ENCODE measurements around the gene DPF1. TPM values are rescaled to one million over a fixed set of nuclear protein-coding genes. Genes with fewer than 3 reads are reported as not detected.

Gene DPF1
- polyA plus RNA-seq, 1 donor (not counting 4 experiments of a cell fraction or from before 2014, with no cell fraction given), result 1.5 TPM

- Histone ChIP-seq H3K9ac (ENCODE audit: control insufficient read depth, extremely low read depth, insufficient read depth, low read length) (no peak overlapping the region), H3K4me3 (ENCODE audit: control insufficient read depth in 2 of 3, extremely low read depth in 1 of 3, insufficient read depth in 2 of 3, low read depth in 1 of 3, low read length in 3 of 3) (no peak overlapping the region), H3K4me1 (ENCODE audit: control insufficient read depth, extremely low read depth, insufficient read depth, low read length) (no peaks in the 10 kb centered on the region), H3K9me1 (ENCODE audit: control insufficient read depth, extremely low read depth, insufficient read depth, low read length) (no peaks in the 10 kb centered on the region), H3K79me2 (ENCODE audit: control insufficient read depth, insufficient read depth, low read length) (no peaks in the 10 kb centered on the region), H3K9me3 (ENCODE audit: control insufficient read depth, low read depth, low read length) (no peaks in the 10 kb centered on the region), H3K27me3 (ENCODE audit: control insufficient read depth, extremely low read depth, insufficient read depth, low read length) (no peaks in the 10 kb centered on the region), H2AFZ (ENCODE audit: control insufficient read depth, low read length) (no peak overlapping the region), H3K36me3 (ENCODE audit: control insufficient read depth in 2 of 2, extremely low read depth in 1 of 2, insufficient read depth in 2 of 2, low read length in 2 of 2) (no peaks in the 10 kb centered on the region), H3K27ac (ENCODE audit: control insufficient read depth, insufficient read depth, low read length) (no peak overlapping the region), H3K4me2 (ENCODE audit: control insufficient read depth, extremely low read depth, insufficient read depth, low read depth, low read length) (no peak overlapping the region), H4K20me1 (ENCODE audit: control insufficient read depth, extremely low read depth, insufficient read depth, low read length) (no peaks in the 10 kb centered on the region)
- FAIRE-seq (no peak), DNase-seq (ENCODE audit: low read depth, low spot score) (no peak)
- dilution Hi-C loops (cut with MboI; ENCODE audit: extremely low pct_ligation_motif_present, low sequenced_read_pairs), result no loop called here
- TF ChIP-seq EZH2 (IDR thresholded peaks at IDR 0.05; ENCODE audit: low read length), result no peak
- TF ChIP-seq CTCF (optimal IDR thresholded peaks at IDR 0.05 in 1 of 3, IDR thresholded peaks at IDR 0.05 in 1 of 3, conservative IDR thresholded peaks at IDR 0.05 in 1 of 3; ENCODE audit: extremely low read depth in 1 of 3, insufficient read depth in 2 of 3, low read length in 3 of 3), result no peak
Observed at GRCh38 chr19:38239816-38240215, 15.8 kb upstream of the DPF1 start.

GRCh38 chr19:38234615-38235014 lies 10.6 kb upstream of the DPF1 start:
- dilution Hi-C loops (cut with MboI; ENCODE audit: extremely low pct_ligation_motif_present, low sequenced_read_pairs), result no loop called here
- H2AFZ ChIP-seq (ENCODE audit: control insufficient read depth, low read length), result no peak overlapping the region
- H4K20me1 ChIP-seq (ENCODE audit: control insufficient read depth, extremely low read depth, insufficient read depth, low read length), result no peaks in the 10 kb centered on the region
- H3K9me3 ChIP-seq (ENCODE audit: control insufficient read depth, low read depth, low read length), result no peaks in the 10 kb centered on the region
- H3K4me2 ChIP-seq (ENCODE audit: control insufficient read depth, extremely low read depth, insufficient read depth, low read depth, low read length), result no peak overlapping the region
- FAIRE-seq, result no peak
- no peak overlapping the region for H3K9ac ChIP-seq (ENCODE audit: control insufficient read depth, extremely low read depth, insufficient read depth, low read length)
- no peaks in the 10 kb centered on the region for H3K36me3 ChIP-seq (ENCODE audit: control insufficient read depth in 2 of 2, extremely low read depth in 1 of 2, insufficient read depth in 2 of 2, low read length in 2 of 2)
- DNase-seq (ENCODE audit: low read depth, low spot score), result no peak
- no peak overlapping the region for H3K4me3 ChIP-seq (ENCODE audit: control insufficient read depth in 2 of 3, extremely low read depth in 1 of 3, insufficient read depth in 2 of 3, low read depth in 1 of 3, low read length in 3 of 3)
- no peaks in the 10 kb centered on the region for H3K4me1 ChIP-seq (ENCODE audit: control insufficient read depth, extremely low read depth, insufficient read depth, low read length)
- no peak overlapping the region for H3K27ac ChIP-seq (ENCODE audit: control insufficient read depth, insufficient read depth, low read length)
- H3K9me1 ChIP-seq (ENCODE audit: control insufficient read depth, extremely low read depth, insufficient read depth, low read length), result no peaks in the 10 kb centered on the region
- no peaks in the 10 kb centered on the region for H3K79me2 ChIP-seq (ENCODE audit: control insufficient read depth, insufficient read depth, low read length)
- H3K27me3 ChIP-seq (ENCODE audit: control insufficient read depth, extremely low read depth, insufficient read depth, low read length), result no peaks in the 10 kb centered on the region
- TF ChIP-seq CTCF (optimal IDR thresholded peaks at IDR 0.05 in 1 of 3, IDR thresholded peaks at IDR 0.05 in 1 of 3, conservative IDR thresholded peaks at IDR 0.05 in 1 of 3; ENCODE audit: extremely low read depth in 1 of 3, insufficient read depth in 2 of 3, low read length in 3 of 3) (no peak), EZH2 (IDR thresholded peaks at IDR 0.05; ENCODE audit: low read length) (no peak)
